BE2C (cell line): Measurements from ENCODE around the gene PRSS53.
"Not testable (repeated sequence)": the region's sequence is repeated elsewhere in the genome, so short reads cannot be mapped to it uniquely, and the experiment has no call there.

Source experiments
- DNase-seq: peaks from one replicate; pipeline ENCODE4 v3.0.0-alpha.2; 2020
- H3K27me3 ChIP-seq: fragments of 250-450 bp; sonication (Bioruptor Pico); 2 replicates; pipeline ENCODE4 v1.5.1; 2020; ENCODE audit warnings: mild to moderate bottlenecking
- H3K36me3 ChIP-seq: fragments of 250-450 bp; sonication (Bioruptor Pico); 2 replicates; pipeline ENCODE4 v1.5.1; 2020; ENCODE audit warnings: mild to moderate bottlenecking
- H3K4me1 ChIP-seq: fragments of 250-450 bp; sonication (Bioruptor Pico); 2 replicates; pipeline ENCODE4 v1.5.1; 2020
- H3K4me3 ChIP-seq: 2 replicates; pipeline ENCODE4 v1.5.1; 2011; ENCODE audit warnings: low read depth, low read length
- H3K9me3 ChIP-seq: fragments of 250-450 bp; sonication (Bioruptor Pico); 2 replicates; pipeline ENCODE4 v1.5.1; 2020
- TF ChIP-seq, protein P1 (sequence below): IDR thresholded peaks from 2 replicates; pipeline ENCODE4 v1.5.1; 2012; ENCODE audit warnings: mild to moderate bottlenecking, low read depth, low read length

Gene PRSS53

DNA sequence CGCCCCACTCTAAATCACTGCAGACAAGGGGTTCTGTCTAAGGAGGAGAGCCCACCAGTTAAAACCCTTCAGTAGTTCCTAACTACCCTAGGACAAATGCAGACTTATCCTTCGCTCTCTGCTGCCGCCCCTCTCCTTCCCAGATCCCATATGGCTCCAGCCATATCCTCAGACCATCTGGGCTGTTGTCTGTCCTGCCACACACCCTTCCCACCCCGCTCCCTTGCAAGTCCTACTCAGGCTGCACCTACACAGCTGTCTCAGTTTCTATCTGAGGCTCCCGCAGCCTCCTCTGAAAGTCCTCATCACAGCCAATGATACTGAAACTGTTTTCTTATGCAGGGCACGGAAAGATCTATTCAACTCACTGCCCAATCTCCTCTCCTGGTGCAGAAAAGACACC, 18.7 kb upstream of the PRSS53 start:
- no peak for DNase-seq
- no peaks in the 10 kb centered on the region for H3K27me3 ChIP-seq
- H3K4me1 ChIP-seq = no peaks in the 10 kb centered on the region; the same call in 1 of the 2 replicates
- no peaks in the 10 kb centered on the region for H3K9me3 ChIP-seq
- H3K36me3 ChIP-seq = peaks cover 34% of the 10 kb centered on the region
- TF ChIP-seq, protein P1, sequence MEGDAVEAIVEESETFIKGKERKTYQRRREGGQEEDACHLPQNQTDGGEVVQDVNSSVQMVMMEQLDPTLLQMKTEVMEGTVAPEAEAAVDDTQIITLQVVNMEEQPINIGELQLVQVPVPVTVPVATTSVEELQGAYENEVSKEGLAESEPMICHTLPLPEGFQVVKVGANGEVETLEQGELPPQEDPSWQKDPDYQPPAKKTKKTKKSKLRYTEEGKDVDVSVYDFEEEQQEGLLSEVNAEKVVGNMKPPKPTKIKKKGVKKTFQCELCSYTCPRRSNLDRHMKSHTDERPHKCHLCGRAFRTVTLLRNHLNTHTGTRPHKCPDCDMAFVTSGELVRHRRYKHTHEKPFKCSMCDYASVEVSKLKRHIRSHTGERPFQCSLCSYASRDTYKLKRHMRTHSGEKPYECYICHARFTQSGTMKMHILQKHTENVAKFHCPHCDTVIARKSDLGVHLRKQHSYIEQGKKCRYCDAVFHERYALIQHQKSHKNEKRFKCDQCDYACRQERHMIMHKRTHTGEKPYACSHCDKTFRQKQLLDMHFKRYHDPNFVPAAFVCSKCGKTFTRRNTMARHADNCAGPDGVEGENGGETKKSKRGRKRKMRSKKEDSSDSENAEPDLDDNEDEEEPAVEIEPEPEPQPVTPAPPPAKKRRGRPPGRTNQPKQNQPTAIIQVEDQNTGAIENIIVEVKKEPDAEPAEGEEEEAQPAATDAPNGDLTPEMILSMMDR = no peak
- peak overlapping the region; percentile 90 for H3K4me3 ChIP-seq

DNA sequence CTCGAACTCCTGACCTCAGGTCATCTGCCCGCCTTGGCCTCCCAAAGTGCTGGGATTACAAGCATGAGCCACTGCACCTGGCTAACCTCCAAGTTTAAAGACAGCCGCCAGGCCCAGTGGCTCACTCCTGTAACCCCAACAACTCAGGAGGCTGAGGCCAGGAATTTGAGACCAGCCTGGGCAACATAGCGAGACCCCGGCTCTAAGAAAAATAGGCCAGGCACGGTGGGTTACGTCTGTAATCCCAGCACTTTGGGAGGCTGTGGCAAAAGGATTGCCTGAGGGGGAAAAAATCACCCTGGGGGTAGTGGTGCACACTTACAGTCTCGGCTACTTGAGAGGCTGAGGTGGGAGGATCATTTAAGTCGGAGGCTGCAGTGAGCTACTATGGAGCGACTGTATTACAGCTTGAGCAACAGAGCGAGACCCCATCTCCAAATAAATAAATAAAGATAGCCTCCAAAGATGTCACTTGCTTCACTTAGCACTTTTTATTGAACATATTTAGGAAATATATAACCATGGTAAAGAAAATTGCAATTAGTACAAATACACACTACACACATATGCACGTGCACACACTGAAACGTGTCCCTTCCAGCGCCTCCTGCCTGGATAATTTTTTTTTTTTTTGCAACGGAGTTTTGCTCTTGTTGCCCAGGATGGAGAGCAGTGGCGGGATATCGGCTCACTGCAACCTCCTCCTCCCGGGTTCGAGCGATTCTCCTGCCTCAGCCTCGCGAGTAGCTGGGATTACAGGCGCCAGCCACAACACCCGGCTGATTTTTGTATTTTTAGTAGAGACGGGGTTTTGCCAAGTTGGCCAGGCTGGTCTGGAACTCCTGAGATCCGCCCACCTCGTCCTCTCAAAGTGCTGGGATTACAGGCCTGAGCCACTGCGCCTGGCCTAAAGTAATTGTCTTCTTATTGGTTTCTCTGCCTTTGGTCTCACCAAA, 18.0 kb upstream of the PRSS53 start:
- H3K27me3 ChIP-seq = no peaks in the 10 kb centered on the region
- no peaks in the 10 kb centered on the region for H3K9me3 ChIP-seq
- TF ChIP-seq, protein P1 = no peak
- no peak for DNase-seq
- no peaks in the 10 kb centered on the region; the same call in 1 of the 2 replicates for H3K4me1 ChIP-seq
- no peak overlapping the region for H3K4me3 ChIP-seq
- H3K36me3 ChIP-seq = peaks cover 27% of the 10 kb centered on the region

DNA sequence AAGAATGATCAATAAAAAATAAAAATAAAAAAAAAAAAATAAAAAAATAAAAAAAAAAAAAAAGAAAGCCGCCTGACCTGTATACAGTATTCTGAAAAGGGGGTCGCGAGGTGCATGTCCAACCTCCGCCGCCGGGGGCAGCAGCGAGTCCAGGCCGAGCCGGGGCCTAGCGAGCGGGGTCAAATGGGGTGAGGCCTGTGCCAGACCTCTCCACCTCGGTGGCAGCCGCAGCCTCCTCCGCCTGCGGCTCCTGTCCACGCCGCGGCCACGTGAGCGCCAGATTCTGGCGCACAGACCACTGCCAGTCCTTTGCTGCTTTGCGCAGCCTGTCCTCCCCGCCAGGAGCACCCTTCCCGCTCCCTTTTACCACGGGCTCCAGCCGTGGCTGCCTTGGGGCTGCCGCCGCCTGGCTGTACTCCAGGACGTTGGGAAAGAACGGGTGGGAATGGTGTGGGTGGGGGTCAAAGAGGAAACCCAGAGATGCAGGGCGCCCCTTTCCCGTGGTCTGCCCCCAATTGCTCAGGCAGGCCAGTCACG, 17.0 kb upstream of the PRSS53 start:
- Histone ChIP-seq H3K4me1 (no peaks in the 10 kb centered on the region; the same call in 1 of the 2 replicates), H3K4me3 (no peak overlapping the region), H3K36me3 (peaks cover 17% of the 10 kb centered on the region), H3K9me3 (no peaks in the 10 kb centered on the region), H3K27me3 (no peaks in the 10 kb centered on the region)
- peak; percentile 93 for DNase-seq
- TF ChIP-seq, protein P1 = peak; percentile 78

DNA sequence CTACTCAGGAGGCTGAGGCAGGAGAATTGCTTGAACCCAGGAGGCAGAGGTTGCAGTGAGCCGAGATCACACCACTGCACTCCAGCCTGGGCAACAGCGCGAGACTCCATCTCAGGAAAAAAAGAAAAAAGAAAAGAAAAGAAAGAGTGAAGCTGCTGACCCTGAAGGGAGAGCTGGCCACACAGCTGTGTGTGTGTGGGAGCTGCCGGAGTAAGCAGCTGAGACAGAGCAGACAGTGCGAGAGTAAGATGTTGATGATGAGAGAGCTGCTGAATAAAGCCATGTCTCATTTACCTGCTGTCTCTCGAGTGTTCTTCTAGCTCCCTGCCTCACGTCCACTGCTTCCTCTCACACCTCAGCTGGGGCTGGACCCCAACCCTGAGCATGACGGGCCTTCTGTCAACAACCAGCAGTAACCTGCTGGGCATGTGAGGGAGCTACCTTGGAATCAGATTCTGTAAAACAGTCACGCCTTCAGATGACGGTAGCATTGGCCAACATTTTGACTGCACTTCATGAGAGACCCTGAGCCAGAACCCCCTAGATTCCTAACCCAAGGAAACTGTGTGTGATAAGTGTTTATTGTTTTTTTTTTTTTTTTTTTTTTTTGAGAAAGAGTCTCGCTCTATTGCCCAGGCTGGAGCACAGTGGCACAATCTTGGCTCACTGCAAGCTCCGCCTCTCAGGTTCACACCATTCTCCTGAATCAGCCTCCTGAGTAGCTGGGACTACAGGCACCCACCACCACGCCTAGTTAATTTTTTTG, 12.3 kb upstream of the PRSS53 start:
- not testable (repeated sequence) for DNase-seq, H3K27me3 ChIP-seq, H3K36me3 ChIP-seq, H3K4me3 ChIP-seq, H3K9me3 ChIP-seq, H3K4me1 ChIP-seq

DNA sequence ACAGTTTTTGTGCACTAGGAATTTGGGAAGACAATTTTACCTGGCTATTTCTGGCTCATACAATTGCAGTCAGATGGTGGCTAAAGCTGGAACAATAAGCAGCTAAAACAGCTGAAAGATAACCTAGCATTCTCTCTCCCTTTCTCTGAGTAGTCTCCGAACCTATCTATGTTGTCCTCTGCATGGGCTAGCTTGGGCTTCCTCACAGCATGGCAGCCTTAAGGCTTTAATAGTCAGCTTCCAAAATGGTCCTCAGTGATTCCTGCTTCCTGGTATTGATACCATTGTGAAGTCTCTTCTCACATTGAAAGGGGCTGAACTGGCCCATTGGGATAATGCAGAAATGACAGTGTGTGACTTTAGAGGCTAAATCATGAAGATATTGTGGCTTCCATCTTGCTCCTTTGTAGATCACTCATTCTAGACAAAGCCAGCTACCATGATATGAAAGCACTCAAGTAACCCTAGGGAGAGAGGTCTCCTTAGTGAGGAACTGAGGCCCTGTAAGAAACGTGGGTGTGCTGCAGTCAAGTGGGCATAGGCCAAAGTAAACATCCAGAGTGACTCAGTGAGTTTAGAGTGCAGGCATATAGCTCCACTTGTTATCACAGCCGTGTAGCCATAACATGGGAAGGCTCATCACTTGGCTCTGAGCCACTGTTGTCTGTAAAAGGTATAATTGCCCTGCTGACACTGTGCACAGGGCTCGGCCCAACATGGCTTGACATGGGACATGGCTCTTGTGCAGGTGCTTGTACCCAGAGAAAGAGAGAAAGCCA, 11.3 kb upstream of the PRSS53 start:
- DNase-seq = no peak
- Histone ChIP-seq H3K4me3 (no peak overlapping the region), H3K36me3 (no peaks in the 10 kb centered on the region), H3K4me1 (no peaks in the 10 kb centered on the region), H3K9me3 (no peaks in the 10 kb centered on the region), H3K27me3 (no peaks in the 10 kb centered on the region)
- TF ChIP-seq, protein P1 = no peak; the same call in 1 of the 2 replicates
